Stimulated activated memory B cell treated with anti-CD40 and anti-IgM and Interleukin-4, amounts not matched to agents 10 μg/mL and 1 μg/mL and 100 μg/mL, for 72 hours (primary cell): ENCODE results near the gene ZNG1C.
"Not testable (repeated sequence)": the region's sequence is repeated elsewhere in the genome, so short reads cannot be mapped to it uniquely, and the experiment has no call there.

Source experiments
- ATAC-seq: fragments of 150-1000 bp; cut with Tn5 transposase; 2 replicates; pipeline ENCODE4 v1.10.0; 2021
- H3K27ac Mint-ChIP-seq: one replicate; pipeline ENCODE4 v1.8.0; 2022; ENCODE audit warnings: mild to moderate bottlenecking, mixed read lengths
- H3K27me3 Mint-ChIP-seq: one replicate; pipeline ENCODE4 v1.8.0; 2022; ENCODE audit warnings: mixed read lengths
- H3K36me3 Mint-ChIP-seq: one replicate; pipeline ENCODE4 v1.8.0; 2022; ENCODE audit warnings: mixed read lengths
- H3K4me1 Mint-ChIP-seq: one replicate; pipeline ENCODE4 v1.8.0; 2022; ENCODE audit warnings: mixed read lengths
- H3K4me3 Mint-ChIP-seq: one replicate; pipeline ENCODE4 v1.8.0; 2022; ENCODE audit warnings: mild to moderate bottlenecking, moderate library complexity, mixed read lengths
- H3K9me3 Mint-ChIP-seq: one replicate; pipeline ENCODE4 v1.8.0; 2022; ENCODE audit warnings: mixed read lengths

ZNG1C gene

DNA sequence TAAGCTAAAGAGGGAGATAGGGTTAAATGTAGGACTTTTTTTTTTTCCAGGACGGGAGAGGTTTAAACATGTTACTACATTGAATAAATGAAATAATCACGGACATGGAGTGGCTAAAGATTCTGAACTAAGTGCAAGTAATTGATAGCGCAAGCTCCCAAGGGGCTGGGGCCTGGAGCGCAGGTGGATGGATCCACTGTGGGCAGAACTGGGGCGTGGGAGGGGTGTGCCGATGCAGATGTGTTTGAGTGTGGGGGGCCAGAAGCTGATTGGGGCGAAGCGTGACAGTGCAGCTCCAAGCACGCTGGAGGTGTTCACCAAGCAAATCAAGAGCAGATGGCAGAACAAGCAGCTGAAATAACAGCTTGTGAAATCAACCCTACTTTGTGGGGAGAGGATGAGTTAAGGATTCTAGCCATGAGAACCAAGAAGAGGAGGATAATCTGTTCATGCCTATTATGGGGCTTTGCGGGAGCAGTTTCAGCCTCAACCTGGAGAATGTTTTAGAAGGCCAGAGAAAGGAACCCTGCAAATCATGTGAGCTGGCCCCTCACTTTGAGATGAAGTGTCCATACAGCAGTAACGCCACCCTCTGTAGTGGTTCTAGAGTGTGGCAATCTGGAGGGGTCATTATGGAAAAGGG, 88.9 kb downstream of the ZNG1C start:
- H3K36me3 Mint-ChIP-seq, H3K27ac Mint-ChIP-seq, ATAC-seq, H3K27me3 Mint-ChIP-seq, H3K4me3 Mint-ChIP-seq, H3K4me1 Mint-ChIP-seq, H3K9me3 Mint-ChIP-seq: not testable (repeated sequence)

DNA sequence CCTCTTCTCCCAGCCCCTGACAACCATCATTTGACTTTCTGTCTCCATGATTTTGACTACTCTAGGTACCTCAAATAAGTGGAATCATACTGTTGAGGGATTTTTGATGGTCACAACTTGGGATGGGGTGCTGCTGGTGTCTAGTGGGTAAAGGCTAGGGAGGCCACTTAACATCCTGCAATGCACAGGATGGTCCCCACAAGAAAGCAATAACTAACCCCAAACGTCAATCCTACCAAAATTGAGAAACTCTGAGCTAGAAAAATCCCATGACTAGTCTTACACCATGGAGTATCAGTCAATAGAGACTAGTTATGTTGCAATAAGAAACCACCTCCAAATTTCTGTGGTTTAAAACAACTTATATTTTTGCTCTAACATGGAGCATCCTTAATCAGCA, 90.3 kb downstream of the ZNG1C start:
- H3K4me1 Mint-ChIP-seq, H3K4me3 Mint-ChIP-seq, H3K27ac Mint-ChIP-seq, H3K27me3 Mint-ChIP-seq, H3K9me3 Mint-ChIP-seq, ATAC-seq, H3K36me3 Mint-ChIP-seq: not testable (repeated sequence)

DNA sequence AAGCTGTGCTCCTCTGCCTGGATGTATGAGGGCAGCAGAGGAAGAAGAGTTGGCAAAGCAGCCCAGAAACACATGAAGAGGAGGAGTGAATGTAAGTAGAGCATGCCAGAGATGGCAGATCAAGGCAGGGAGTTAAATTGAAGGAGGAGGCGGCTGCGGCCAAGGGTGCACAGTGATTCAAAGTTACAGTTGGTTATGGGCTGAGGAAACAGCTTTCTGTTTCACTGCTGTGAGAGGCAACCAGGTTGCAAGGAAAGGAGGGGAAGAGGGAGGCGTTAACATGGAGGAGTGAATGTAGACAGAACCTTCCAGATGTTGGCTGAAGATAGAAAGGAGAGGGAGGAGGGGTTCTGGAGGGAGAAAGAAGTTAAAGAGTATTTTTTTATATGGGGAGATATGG, 94.2 kb downstream of the ZNG1C start:
- not testable (repeated sequence) for H3K27me3 Mint-ChIP-seq, H3K36me3 Mint-ChIP-seq, H3K27ac Mint-ChIP-seq, H3K4me1 Mint-ChIP-seq, H3K4me3 Mint-ChIP-seq, H3K9me3 Mint-ChIP-seq, ATAC-seq

DNA sequence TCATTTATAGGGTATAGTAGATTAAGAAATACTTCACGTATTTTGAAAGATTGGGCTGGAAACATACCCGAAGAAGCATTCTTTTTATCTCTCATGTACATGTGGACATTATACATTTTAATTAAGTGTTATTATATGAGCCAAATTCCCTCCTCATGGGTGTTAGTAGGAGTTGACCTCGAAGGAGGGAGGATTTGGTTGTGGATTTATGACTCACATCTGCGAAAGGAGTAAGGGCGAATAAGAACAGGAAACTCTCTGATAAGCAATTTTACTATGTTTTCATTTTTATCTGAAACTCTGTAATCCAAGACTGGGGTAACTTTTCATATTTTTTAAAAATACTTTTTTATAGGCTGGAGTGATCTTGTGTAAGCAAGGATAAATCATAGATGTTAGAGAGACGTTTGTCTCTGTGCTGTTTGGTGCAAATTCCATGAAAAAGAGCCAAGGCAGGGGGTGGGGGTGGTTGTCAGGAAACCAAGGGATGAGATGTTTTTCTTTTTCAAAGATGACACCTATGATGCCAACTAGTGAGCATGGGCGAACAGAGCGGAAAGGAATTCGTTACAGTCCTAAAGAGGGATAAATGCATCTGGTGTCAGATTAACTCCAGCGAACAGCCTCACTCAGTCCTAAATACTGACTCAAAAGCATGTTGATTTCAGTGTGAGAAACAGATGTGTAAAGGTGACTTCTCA, 95.0 kb downstream of the ZNG1C start:
- not testable (repeated sequence) for H3K9me3 Mint-ChIP-seq, ATAC-seq, H3K27me3 Mint-ChIP-seq, H3K27ac Mint-ChIP-seq, H3K4me1 Mint-ChIP-seq, H3K36me3 Mint-ChIP-seq, H3K4me3 Mint-ChIP-seq

DNA sequence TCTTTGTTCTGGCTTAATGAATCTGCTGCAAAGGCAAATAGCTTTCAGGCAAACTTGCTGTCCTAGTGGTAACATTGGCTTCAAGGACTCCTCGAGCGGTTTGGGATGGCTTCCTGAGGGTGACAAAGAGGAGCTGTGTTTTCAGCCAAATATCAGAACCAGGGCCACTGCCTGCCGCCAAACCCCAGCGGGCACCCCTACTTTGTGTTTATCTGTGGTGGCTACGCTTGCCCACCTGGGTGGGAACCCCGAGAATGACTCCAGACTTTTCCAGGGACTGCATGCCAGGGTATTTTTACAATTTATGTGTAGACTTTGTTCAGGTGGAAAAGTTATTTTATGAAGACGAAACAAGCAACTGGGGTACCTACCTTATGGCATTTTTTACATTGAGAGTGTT, 96.2 kb downstream of the ZNG1C start:
- not testable (repeated sequence) for H3K4me3 Mint-ChIP-seq, ATAC-seq, H3K9me3 Mint-ChIP-seq, H3K36me3 Mint-ChIP-seq, H3K4me1 Mint-ChIP-seq, H3K27ac Mint-ChIP-seq, H3K27me3 Mint-ChIP-seq

DNA sequence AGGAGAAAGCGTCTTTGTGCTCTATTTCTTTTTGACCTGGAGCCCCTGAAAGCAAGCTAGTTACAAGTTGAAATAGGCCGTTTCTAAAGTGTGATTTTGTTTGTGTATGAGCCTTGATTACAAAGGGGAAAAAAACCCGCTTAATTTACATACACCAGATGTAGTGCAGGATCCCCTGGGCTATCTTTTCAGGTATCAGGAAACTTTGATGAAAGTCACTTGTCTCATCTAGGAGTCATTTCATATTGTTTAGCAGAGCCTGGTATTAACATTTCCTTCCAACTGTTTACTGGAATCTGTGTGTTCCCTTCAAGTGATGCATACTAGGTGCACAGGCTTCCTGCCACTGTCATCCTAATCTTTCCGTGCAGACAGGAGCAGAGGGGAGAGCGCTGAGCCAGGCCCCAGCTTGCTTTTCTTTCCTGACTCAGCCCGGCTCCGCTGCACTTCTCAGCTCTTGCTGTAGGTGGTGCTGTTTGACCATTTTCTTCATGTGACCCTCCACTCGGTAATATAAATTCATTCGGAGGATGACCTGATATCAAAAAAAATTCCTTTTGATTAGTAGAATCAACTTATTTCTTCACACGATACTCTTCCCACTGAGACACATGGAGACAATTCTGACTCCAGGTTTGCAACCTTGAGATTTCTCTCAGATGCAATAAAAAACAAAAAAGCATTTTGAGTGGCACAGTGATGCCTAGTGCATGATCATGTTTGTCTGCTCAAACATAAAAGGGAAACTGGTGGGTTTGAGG, 100.7 kb downstream of the ZNG1C start:
- not testable (repeated sequence) for H3K36me3 Mint-ChIP-seq, H3K4me1 Mint-ChIP-seq, H3K27me3 Mint-ChIP-seq, H3K9me3 Mint-ChIP-seq, H3K27ac Mint-ChIP-seq, H3K4me3 Mint-ChIP-seq
- peak; percentile 79 for ATAC-seq

DNA sequence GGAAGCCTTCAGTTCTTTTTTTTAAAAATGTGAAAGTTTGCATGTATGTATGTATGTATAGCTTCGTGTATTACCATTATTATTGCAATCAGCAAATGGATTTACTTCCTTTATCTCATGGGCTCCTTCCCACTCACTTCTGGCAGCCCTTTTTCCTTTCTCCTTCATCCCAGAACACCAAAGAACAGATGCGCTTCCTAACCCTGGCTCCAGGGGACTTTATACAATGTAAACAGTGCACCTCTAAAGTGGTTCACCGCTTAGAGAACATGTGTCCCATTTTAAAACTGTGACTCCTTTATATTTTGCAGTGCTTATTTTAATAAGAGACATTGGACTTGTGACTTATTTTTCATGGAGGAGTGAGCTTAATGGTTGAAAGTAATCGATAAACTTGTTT, 101.5 kb downstream of the ZNG1C start:
- not testable (repeated sequence) for H3K9me3 Mint-ChIP-seq, H3K4me1 Mint-ChIP-seq, H3K4me3 Mint-ChIP-seq, H3K36me3 Mint-ChIP-seq, H3K27ac Mint-ChIP-seq, ATAC-seq, H3K27me3 Mint-ChIP-seq

DNA sequence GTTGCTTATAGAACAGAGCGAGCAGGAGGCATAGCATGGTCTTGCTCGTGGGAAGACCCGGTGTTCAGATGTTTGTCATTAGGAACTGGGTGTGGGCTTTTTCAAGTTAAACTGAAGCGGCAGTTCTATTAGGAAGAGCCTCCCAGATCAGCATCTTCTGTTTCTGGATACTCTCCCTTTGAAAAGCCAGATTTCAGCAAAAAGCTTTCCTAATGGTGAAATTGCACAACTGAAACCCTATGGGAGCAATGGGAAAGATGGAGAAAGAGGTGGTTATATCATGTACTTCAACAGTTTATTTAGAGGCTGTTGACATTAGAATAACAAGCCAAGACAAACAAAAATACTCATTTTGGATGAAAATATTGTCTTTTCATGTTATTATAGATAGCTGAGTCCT, 102.2 kb downstream of the ZNG1C start:
- H3K9me3 Mint-ChIP-seq, H3K4me3 Mint-ChIP-seq, ATAC-seq, H3K27ac Mint-ChIP-seq, H3K27me3 Mint-ChIP-seq, H3K36me3 Mint-ChIP-seq, H3K4me1 Mint-ChIP-seq: not testable (repeated sequence)
